Measurements from ENCODE around the gene CD86.
"Not testable (repeated sequence)": the region's sequence is repeated elsewhere in the genome, so short reads cannot be mapped to it uniquely, and the experiment has no call there.

DNA sequence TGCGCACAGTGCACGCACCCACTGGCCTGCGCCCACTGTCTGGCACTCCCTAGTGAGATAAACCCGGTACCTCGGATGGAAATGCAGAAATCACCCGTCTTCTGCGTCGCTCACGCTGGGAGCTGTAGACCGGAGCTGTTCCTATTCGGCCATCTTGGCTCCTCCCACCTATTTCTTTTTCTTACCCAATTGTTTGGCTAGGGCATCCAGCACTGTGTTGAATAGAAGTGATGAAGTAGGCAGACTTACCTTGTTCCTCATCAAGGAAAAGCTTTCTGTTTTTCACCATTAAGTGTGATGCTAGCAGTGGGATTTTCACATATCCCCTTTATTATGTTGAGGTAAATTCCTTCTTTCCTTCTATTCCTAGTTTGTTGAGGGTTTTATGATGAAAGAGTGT is 7.4 kb upstream of the CD86 start:
- not testable (repeated sequence) for TF ChIP-seq CTCF (IDR thresholded peaks at IDR 0.05; ENCODE audit: insufficient read depth, low read depth, low read length); EZH2 (IDR thresholded peaks at IDR 0.05; ENCODE audit: insufficient read depth, low read length)
